ENCODE data around the gene DPM2. TPM values are rescaled to one million over a fixed set of nuclear protein-coding genes. Genes with fewer than 3 reads are reported as not detected.

The DPM2 gene
- total and polyA plus RNA-seq, 2 of the 4 experiments (the other 2 are of a cell fraction) = 10.8 to 60.6 TPM

GRCh38 chr9:127923046-127923445 lies 14.6 kb downstream of the DPM2 start:
- H2BK5ac ChIP-seq (ENCODE audit: low read depth, low read length, poor library complexity, severe bottlenecking) = peak overlapping the region; percentile 86
- H4K20me1 ChIP-seq (ENCODE audit: insufficient read depth, low read length) = peaks cover 6% of the 10 kb centered on the region
- H2BK20ac ChIP-seq (ENCODE audit: low read depth, low read length) = peak overlapping the region; percentile 85; the same call in 1 of the 2 replicates
- intact Hi-C loops (cut with micrococcal nuclease) = loop anchor here (10.0 kb wide), 2 partner anchors 418 to 718 kb away; no protein-coding TSS in a partner anchor
- CTCF ChIA-PET = no interaction called here
- peak overlapping the region; percentile 92; the same call in 2 of the 3 replicates for H2BK15ac ChIP-seq (ENCODE audit: low read depth, low read length)
- H3K27me3 ChIP-seq (ENCODE audit: control insufficient read depth, insufficient read depth, low read length) = no peaks in the 10 kb centered on the region
- in situ Hi-C loops (cut with MboI; ENCODE audit: low sequenced_read_pairs) = loop anchor here (5.0 kb wide), 1 partner anchor 336 kb away; no protein-coding TSS in a partner anchor
- H3K4me2 ChIP-seq (ENCODE audit: low read depth, low read length) = no peak overlapping the region
- WGBS, 2 experiments (ENCODE audit: extremely low coverage in 2 of 2, insufficient read length in 1 of 2) = 53% methylated on average over 4 of the region's 6 CpGs; no CpG with 5 or more reads in 1 of the 2 experiments
- no peak overlapping the region for H3K4me3 ChIP-seq (ENCODE audit: insufficient read depth, low read depth, low read length)
- no peak overlapping the region for H3K56ac ChIP-seq (ENCODE audit: extremely low read depth, insufficient read depth, low read length)
- H2AFZ ChIP-seq (replicated peaks; ENCODE audit: low read length, poor library complexity) = peak overlapping the region; percentile 86
- no peak for DNase-seq
- H3K9me1 ChIP-seq (ENCODE audit: insufficient read depth, low read length) = peaks cover 19% of the 10 kb centered on the region
- H2BK120ac ChIP-seq (ENCODE audit: low read depth, low read length) = peak overlapping the region; percentile 81
- no peak overlapping the region for H4K5ac ChIP-seq (ENCODE audit: low read depth, low read length)
- H3K9me3 ChIP-seq (ENCODE audit: control insufficient read depth, insufficient read depth, low read length) = no peaks in the 10 kb centered on the region
- H3K36me3 ChIP-seq (ENCODE audit: control insufficient read depth, insufficient read depth, low read length) = no peaks in the 10 kb centered on the region
- POLR2A ChIA-PET (ENCODE audit: unreplicated experiment) = no interaction called here
- no peak overlapping the region for H2AK9ac ChIP-seq (replicated peaks; ENCODE audit: low read depth, low read length, poor library complexity)
- H3K23ac ChIP-seq (ENCODE audit: low read depth, low read length) = no peak overlapping the region; the same call in 1 of the 2 replicates
- no peak for TF ChIP-seq POLR2A (IDR thresholded peaks at IDR 0.05; ENCODE audit: low read depth, low read length)
- TF ChIP-seq MXI1 (IDR thresholded peaks at IDR 0.05; ENCODE audit: borderline replicate concordance, low read depth, low read length) = no peak
- TF ChIP-seq CEBPB (IDR thresholded peaks at IDR 0.05; ENCODE audit: low read depth, low read length) = no peak
- no peak for TF ChIP-seq BHLHE40 (IDR thresholded peaks at IDR 0.05; ENCODE audit: low read depth, low read length)
- no peak for TF ChIP-seq FOS (IDR thresholded peaks at IDR 0.05; ENCODE audit: low read depth, low read length)
- no peak for TF ChIP-seq CTCF (conservative IDR thresholded peaks at IDR 0.05; ENCODE audit: low read depth, low read length)
- no peak for TF ChIP-seq ELK1 (IDR thresholded peaks at IDR 0.05; ENCODE audit: borderline replicate concordance, low read depth, low read length)
- TF ChIP-seq USF2 (IDR thresholded peaks at IDR 0.05; ENCODE audit: low read depth, low read length) = no peak
- TF ChIP-seq MAFK (IDR thresholded peaks at IDR 0.05; ENCODE audit: low read depth, low read length) = no peak
- no peak for TF ChIP-seq SMC3 (IDR thresholded peaks at IDR 0.05; ENCODE audit: low read depth, low read length)
- TF ChIP-seq CHD1 (IDR thresholded peaks at IDR 0.05; ENCODE audit: low read depth, low read length) = no peak
- TF ChIP-seq RAD21 (IDR thresholded peaks at IDR 0.05; ENCODE audit: low read length) = no peak
- no peak for TF ChIP-seq RFX5 (IDR thresholded peaks at IDR 0.05; ENCODE audit: low read depth, low read length)
- no peak for TF ChIP-seq NFE2L2 (IDR thresholded peaks at IDR 0.05; ENCODE audit: low read depth, low read length)
- no peak for TF ChIP-seq MAZ (IDR thresholded peaks at IDR 0.05; ENCODE audit: borderline replicate concordance, low read depth, low read length)
- TF ChIP-seq RCOR1 (IDR thresholded peaks at IDR 0.05; ENCODE audit: insufficient replicate concordance, low read length) = no peak
- H3K27ac ChIP-seq (ENCODE audit: insufficient read depth, low read length) = peak overlapping the region; percentile 62; the same call in 1 of the 2 replicates
- peak overlapping the region; percentile 88 for H3K4ac ChIP-seq (ENCODE audit: low read depth, low read length)
- H4K91ac ChIP-seq (ENCODE audit: insufficient read depth, low read depth, low read length) = peak overlapping the region; percentile 76; the same call in 1 of the 2 replicates
- H3K79me1 ChIP-seq (ENCODE audit: low read depth in 1 of 2, low read length in 2 of 2) = peaks cover 0 to 5% of the 10 kb centered on the region in 2 experiments; a peak in 1 of 4 replicates
- H3K18ac ChIP-seq (ENCODE audit: low read depth, low read length) = no peak overlapping the region; the same call in 1 of the 2 replicates
- dilution Hi-C loops (cut with HindIII; ENCODE audit: low sequenced_read_pairs, unreplicated experiment) = no loop called here
- H3K4me1 ChIP-seq (ENCODE audit: control insufficient read depth, insufficient read depth, low read length) = peaks cover 17% of the 10 kb centered on the region
- H3K14ac ChIP-seq (replicated peaks; ENCODE audit: low read depth, low read length) = peak overlapping the region; percentile 80; the same call in 1 of the 2 replicates
- H2AK5ac ChIP-seq (ENCODE audit: low read depth, low read length) = peak overlapping the region; percentile 93
- no peak for ATAC-seq (ENCODE audit: low read depth)
- no TSS peak for BruUV-seq (replicated peaks)
- no peak overlapping the region for H3K9ac ChIP-seq (ENCODE audit: low read depth, low read length)
- peak overlapping the region; percentile 34 to 79; a peak in 2 of 4 replicates for H4K8ac ChIP-seq (ENCODE audit: low read depth in 2 of 2, low read length in 2 of 2)

Measured in IMR-90 (cell line).